ENCODE measurements around the gene GAS6. TPM values are rescaled to one million over a fixed set of nuclear protein-coding genes. Genes with fewer than 3 reads are reported as not detected.

Gene GAS6
- total RNA-seq, 1 donor from 2014 or later, result 11.5 TPM

DNA sequence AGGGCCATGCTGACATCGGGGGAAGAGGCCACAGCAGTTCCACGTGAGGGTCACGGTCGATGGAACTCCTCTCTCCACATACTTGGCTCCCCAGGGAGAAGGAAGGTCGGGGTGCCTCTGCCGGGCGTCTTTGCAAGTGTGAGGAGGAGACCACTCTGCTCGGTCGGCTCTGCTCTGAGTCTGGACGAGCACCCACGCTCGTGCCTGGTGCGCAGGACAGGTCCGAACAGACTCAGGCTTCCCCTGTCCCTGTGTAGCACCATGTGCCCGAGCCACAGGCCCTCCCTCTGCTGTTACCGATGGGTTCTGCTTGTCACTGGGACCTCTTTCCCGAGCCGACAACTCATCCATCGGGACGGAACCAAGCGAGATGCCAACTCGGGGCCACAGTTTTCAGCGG, 69.8 kb downstream of the GAS6 start:
- H3K27ac Mint-ChIP-seq, result no peak overlapping the region
- no peaks in the 10 kb centered on the region for H3K9me3 Mint-ChIP-seq (ENCODE audit: low read depth)
- H3K4me3 Mint-ChIP-seq (ENCODE audit: low read depth), result no peak overlapping the region
- no peaks in the 10 kb centered on the region for H3K36me3 Mint-ChIP-seq (ENCODE audit: insufficient read depth)
- H3K27me3 Mint-ChIP-seq, result peaks cover 6% of the 10 kb centered on the region
- no peak for DNase-seq (ENCODE audit: low spot score, unreplicated experiment)
- TF ChIP-seq, protein P1, sequence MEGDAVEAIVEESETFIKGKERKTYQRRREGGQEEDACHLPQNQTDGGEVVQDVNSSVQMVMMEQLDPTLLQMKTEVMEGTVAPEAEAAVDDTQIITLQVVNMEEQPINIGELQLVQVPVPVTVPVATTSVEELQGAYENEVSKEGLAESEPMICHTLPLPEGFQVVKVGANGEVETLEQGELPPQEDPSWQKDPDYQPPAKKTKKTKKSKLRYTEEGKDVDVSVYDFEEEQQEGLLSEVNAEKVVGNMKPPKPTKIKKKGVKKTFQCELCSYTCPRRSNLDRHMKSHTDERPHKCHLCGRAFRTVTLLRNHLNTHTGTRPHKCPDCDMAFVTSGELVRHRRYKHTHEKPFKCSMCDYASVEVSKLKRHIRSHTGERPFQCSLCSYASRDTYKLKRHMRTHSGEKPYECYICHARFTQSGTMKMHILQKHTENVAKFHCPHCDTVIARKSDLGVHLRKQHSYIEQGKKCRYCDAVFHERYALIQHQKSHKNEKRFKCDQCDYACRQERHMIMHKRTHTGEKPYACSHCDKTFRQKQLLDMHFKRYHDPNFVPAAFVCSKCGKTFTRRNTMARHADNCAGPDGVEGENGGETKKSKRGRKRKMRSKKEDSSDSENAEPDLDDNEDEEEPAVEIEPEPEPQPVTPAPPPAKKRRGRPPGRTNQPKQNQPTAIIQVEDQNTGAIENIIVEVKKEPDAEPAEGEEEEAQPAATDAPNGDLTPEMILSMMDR (IDR thresholded peaks at IDR 0.05; ENCODE audit: unreplicated experiment), result no peak
- H3K4me1 Mint-ChIP-seq (ENCODE audit: low read depth), result no peaks in the 10 kb centered on the region

DNA sequence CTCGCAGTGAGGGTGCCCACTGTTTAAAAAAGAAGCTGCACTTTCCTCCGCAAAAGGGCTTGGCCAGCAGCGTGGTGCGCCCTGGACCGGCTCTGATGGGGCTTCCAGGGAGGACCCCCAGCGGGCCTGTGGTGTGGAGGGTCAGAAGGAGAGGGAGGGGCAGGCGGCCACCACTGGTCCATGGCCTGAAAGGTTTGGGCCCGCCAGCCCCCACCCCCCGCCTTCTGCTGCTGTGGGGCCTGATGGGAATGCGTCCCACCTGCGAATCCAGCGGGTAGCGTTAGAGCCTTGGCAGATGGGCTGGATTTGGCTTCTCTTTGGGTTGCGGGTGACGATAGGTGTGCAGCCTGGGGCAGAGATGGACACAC, 70.2 kb downstream of the GAS6 start:
- no peaks in the 10 kb centered on the region for H3K36me3 Mint-ChIP-seq (ENCODE audit: insufficient read depth)
- no peaks in the 10 kb centered on the region for H3K4me1 Mint-ChIP-seq (ENCODE audit: low read depth)
- TF ChIP-seq, protein P1 (IDR thresholded peaks at IDR 0.05; ENCODE audit: unreplicated experiment), result no peak
- DNase-seq (ENCODE audit: low spot score, unreplicated experiment), result no peak
- H3K27me3 Mint-ChIP-seq, result peaks cover 7% of the 10 kb centered on the region
- H3K9me3 Mint-ChIP-seq (ENCODE audit: low read depth), result no peaks in the 10 kb centered on the region
- no peak overlapping the region for H3K27ac Mint-ChIP-seq
- H3K4me3 Mint-ChIP-seq (ENCODE audit: low read depth), result no peak overlapping the region

DNA sequence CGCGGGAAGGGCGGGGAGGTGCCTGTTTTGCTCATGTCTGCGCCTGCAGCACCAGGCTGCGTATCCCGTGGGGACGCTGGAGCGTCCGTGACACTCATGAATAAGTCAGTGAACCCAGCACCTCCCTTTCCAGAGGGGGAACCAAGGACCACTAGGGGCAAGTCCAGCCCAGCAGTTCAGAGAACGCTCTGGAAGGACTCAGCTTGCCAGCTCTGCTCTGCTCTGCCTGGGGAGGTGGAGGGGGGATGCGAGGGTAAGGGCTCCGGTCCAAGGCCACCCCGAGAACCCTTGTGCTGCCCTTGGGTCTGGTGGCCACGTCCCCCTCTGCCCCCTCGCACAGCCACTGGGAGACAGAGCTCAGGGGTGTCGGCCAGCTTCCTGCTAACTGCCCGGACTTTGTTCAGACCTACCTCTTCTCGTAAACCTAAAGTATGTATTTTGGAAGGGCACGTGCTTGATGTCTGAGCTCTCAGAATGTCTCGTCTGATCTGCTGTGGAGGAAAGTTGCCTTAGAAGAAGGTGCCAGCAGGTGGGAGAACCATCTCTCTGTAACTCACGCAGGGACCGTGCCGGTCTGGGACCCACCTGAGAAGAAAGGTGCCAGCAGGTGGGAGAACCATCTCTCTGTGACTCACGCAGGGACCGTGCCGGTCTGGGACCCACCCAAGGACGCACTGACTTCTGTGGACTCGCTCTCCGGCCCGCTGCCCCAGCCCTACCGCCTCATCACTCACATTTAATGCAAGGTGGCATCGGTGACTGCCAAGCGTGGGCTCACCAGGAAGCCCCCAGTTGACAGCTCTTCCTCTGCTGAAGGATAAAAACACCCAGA, 70.8 kb downstream of the GAS6 start:
- no peak overlapping the region for H3K4me3 Mint-ChIP-seq (ENCODE audit: low read depth)
- H3K36me3 Mint-ChIP-seq (ENCODE audit: insufficient read depth), result no peaks in the 10 kb centered on the region
- DNase-seq (ENCODE audit: low spot score, unreplicated experiment), result no peak
- H3K4me1 Mint-ChIP-seq (ENCODE audit: low read depth), result no peaks in the 10 kb centered on the region
- H3K27ac Mint-ChIP-seq, result no peak overlapping the region
- H3K9me3 Mint-ChIP-seq (ENCODE audit: low read depth), result no peaks in the 10 kb centered on the region
- peaks cover 7% of the 10 kb centered on the region for H3K27me3 Mint-ChIP-seq
- TF ChIP-seq, protein P1 (IDR thresholded peaks at IDR 0.05; ENCODE audit: unreplicated experiment), result no peak

DNA sequence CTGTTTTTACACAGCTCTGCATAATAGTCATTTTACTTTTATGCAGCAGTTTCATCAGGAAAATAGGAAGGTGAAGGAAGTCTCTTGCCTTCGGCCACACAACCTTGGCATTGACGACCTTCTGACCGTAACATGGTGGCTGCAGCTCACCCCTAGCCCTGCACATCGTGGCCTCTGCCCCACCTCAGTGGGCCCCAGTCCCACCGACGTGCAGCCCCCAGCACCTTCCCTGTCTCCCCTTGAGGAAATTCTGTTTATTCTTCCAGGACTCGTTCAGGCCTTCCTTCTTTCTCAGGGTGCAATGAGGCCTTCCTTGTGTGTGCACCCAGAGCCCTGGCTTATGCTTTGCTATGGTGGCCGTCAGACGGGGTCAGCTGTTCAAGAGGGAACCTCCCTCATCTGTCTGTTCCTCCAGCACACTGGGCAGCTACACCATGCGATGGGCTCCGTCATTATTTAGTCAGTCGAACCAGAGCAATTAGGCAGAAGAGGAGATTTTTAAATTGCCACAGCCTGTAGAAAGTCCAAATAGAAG, 71.6 kb downstream of the GAS6 start:
- peaks cover 7% of the 10 kb centered on the region for H3K27me3 Mint-ChIP-seq
- DNase-seq (ENCODE audit: low spot score, unreplicated experiment), result no peak
- no peak overlapping the region for H3K4me3 Mint-ChIP-seq (ENCODE audit: low read depth)
- H3K4me1 Mint-ChIP-seq (ENCODE audit: low read depth), result no peaks in the 10 kb centered on the region
- TF ChIP-seq, protein P1 (IDR thresholded peaks at IDR 0.05; ENCODE audit: unreplicated experiment), result no peak
- H3K9me3 Mint-ChIP-seq (ENCODE audit: low read depth), result no peaks in the 10 kb centered on the region
- no peak overlapping the region for H3K27ac Mint-ChIP-seq
- no peaks in the 10 kb centered on the region for H3K36me3 Mint-ChIP-seq (ENCODE audit: insufficient read depth)

DNA sequence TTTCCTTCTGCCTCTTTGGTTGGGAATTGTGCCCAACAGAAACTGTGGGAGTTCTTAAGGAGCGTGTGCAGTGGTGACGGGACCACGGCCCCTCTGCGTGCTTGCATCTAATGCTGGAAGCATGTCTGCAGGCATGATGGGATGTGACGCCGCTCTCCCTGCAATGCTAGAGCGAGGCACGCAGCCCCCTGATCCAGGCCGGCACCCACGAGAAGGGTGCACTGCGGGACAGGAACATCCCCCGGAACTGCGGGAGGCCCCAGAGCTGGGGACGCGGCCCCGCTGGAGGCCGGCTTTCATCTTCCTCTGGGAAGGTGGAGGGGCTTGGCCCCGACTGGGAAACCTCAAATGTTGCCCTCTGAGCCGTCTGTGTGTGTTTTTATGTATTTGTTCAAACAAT, 72.1 kb downstream of the GAS6 start:
- no peak overlapping the region for H3K4me3 Mint-ChIP-seq (ENCODE audit: low read depth)
- no peaks in the 10 kb centered on the region for H3K36me3 Mint-ChIP-seq (ENCODE audit: insufficient read depth)
- DNase-seq (ENCODE audit: low spot score, unreplicated experiment), result no peak
- H3K27ac Mint-ChIP-seq, result no peak overlapping the region
- H3K9me3 Mint-ChIP-seq (ENCODE audit: low read depth), result no peaks in the 10 kb centered on the region
- TF ChIP-seq, protein P1 (IDR thresholded peaks at IDR 0.05; ENCODE audit: unreplicated experiment), result no peak
- H3K27me3 Mint-ChIP-seq, result peaks cover 7% of the 10 kb centered on the region
- H3K4me1 Mint-ChIP-seq (ENCODE audit: low read depth), result no peaks in the 10 kb centered on the region
